Skeletal muscle satellite cell (primary cell): Measurements from ENCODE around the gene COMP.
"Not testable (repeated sequence)": the region's sequence is repeated elsewhere in the genome, so short reads cannot be mapped to it uniquely, and the experiment has no call there.

Experiments
- H3K27me3 ChIP-seq: 2 replicates; pipeline ENCODE4 v1.7.0; 2013; ENCODE audit warnings: low read length; ENCODE audit not compliant: control insufficient read depth, insufficient read depth
- H3K36me3 ChIP-seq: 2 replicates; pipeline ENCODE4 v1.7.0; 2013; ENCODE audit warnings: mild to moderate bottlenecking, control low read depth, low read length; ENCODE audit not compliant: insufficient read depth
- H3K4me1 ChIP-seq: 2 replicates; pipeline ENCODE4 v1.7.0; 2013; ENCODE audit warnings: low read length; ENCODE audit not compliant: control insufficient read depth, insufficient read depth
- H3K4me2 ChIP-seq: 2 replicates; pipeline ENCODE4 v1.7.0; 2013; ENCODE audit warnings: mild to moderate bottlenecking, low read length
- H3K4me3 ChIP-seq: 2 replicates; pipeline ENCODE4 v1.7.0; 2013; ENCODE audit warnings: low read length
- H3K9ac ChIP-seq: 2 replicates; pipeline ENCODE4 v1.7.0; 2013; ENCODE audit warnings: mild to moderate bottlenecking, low read depth, low read length, moderate library complexity
- H3K9me3 ChIP-seq: replicated peaks from 2 replicates; pipeline ENCODE4 v1.7.0; 2013; ENCODE audit warnings: mild to moderate bottlenecking, control low read depth, low read length

Gene COMP

DNA sequence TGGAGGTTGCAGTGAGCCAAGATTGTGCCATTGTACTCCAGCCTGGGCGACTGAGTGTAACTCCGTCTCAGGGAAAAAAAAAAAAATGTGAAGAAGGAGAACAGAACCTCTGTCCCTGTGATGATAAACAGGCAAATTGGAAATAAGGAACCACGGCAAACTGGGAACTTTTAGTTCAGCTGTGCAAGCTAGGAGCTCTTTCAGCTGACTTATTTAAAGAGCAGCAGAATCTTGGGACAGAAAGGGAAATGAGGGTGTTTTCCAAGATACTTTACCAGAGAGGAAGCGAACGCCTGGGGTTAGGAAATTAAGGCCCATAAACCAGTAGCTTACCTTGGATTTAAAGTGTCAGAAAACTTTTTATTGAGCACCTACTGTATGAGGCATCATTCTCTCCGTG lies 37.7 kb upstream of the COMP start:
- no peaks in the 10 kb centered on the region for H3K27me3 ChIP-seq
- H3K4me1 ChIP-seq = peaks cover 3% of the 10 kb centered on the region
- H3K36me3 ChIP-seq = peaks cover 3% of the 10 kb centered on the region
- H3K4me3 ChIP-seq = no peak overlapping the region
- H3K9ac ChIP-seq = no peak overlapping the region
- peaks cover 6% of the 10 kb centered on the region for H3K9me3 ChIP-seq
- H3K4me2 ChIP-seq = no peak overlapping the region

DNA sequence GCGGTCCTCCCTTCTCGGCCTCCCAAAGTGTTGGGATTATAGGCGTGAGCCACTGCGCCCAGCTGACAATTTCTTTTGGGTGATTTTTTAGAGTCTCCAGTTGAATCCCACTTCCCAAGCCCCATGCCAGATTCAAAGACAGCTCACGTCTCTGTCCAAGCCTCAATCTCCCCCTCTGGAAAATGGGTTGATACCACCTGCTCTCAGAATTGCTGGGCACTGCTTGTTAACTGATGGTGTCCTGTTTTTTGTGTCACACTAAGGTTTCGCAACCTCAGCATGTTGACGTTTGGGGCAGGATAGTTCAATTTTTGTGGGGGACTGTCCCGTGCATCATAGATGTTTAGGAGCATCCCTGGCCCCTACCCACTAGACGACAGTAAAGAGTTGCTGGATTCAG lies 26.5 kb upstream of the COMP start:
- Histone ChIP-seq H3K9me3 (no peaks in the 10 kb centered on the region), H3K4me1 (no peaks in the 10 kb centered on the region)

DNA sequence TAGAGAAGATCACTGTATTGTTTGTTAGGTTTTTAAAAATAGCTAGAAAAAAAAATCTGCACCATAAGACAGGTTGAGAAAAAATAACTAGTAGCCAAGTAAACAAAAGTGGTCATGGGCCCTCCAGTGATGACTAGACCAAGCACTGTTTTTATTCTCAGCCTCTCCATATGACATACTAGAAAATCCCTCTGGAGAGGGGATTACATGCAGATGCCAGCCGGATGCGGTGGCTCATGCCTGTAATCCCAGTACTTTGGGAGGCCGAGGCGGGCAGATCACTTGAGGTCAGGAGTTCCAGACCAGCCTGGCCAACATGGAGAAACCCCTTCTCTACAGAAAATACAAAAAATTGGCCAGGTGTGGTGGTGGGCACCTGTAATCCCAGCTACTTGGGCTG lies 25.5 kb upstream of the COMP start:
- H3K4me3 ChIP-seq, H3K36me3 ChIP-seq, H3K9me3 ChIP-seq, H3K27me3 ChIP-seq, H3K9ac ChIP-seq, H3K4me1 ChIP-seq, H3K4me2 ChIP-seq: not testable (repeated sequence)

More for the DNA sequence above, 26.5 kb upstream of the COMP start:
- peaks cover 13% of the 10 kb centered on the region for H3K27me3 ChIP-seq
- H3K4me3 ChIP-seq = no peak overlapping the region
- no peaks in the 10 kb centered on the region for H3K36me3 ChIP-seq
- no peak overlapping the region for H3K9ac ChIP-seq
- no peak overlapping the region for H3K4me2 ChIP-seq

DNA sequence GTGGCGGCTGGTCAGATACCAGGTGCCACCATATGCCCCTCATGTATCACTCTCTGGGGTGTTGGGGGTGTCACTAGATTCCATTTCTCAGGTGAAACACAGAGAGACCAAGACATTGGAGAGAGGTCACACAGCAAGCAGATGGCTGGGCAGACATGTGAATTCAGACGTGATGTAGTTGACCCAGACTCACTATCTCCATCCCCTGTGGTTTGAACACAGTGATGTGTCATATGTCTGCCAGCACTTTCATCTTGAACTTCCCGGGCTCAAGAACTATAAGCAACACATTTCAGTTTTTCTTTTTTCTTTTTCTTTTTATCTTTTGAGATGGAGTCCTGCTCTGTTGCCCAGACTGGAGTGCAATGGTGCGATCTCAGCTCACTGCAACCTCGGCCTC lies 24.6 kb upstream of the COMP start:
- H3K9ac ChIP-seq = no peak overlapping the region
- no peaks in the 10 kb centered on the region for H3K36me3 ChIP-seq
- H3K9me3 ChIP-seq = no peaks in the 10 kb centered on the region

DNA sequence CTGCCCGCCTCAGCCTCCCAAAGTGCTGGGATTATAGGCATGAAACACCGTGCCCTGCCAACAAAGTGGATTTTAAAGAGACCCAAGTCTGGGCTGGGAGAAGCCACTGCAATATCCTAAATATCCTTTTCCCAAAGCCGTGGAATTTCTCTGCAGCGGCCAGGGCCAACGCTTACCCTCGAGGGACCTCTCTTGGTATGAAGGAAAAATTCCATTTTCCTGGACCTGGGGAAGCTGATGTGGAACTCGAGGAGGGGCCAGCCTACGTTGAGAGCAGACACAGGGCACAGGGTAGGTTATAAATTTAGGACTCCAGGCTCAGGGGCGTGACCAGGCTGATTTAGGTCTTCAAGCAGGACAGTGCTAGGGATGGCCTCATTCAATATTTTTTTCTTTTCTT lies 23.0 kb upstream of the COMP start:
- H3K36me3 ChIP-seq = no peaks in the 10 kb centered on the region
- no peak overlapping the region for H3K4me3 ChIP-seq
- no peak overlapping the region for H3K9ac ChIP-seq
- peaks cover 7% of the 10 kb centered on the region for H3K4me1 ChIP-seq
- no peaks in the 10 kb centered on the region for H3K9me3 ChIP-seq
- H3K4me2 ChIP-seq = no peak overlapping the region
- H3K27me3 ChIP-seq = peaks cover 9% of the 10 kb centered on the region

More for the DNA sequence above, 24.6 kb upstream of the COMP start:
- Histone ChIP-seq H3K4me1 (no peaks in the 10 kb centered on the region), H3K27me3 (peaks cover 9% of the 10 kb centered on the region), H3K4me2 (no peak overlapping the region), H3K4me3 (no peak overlapping the region)

DNA sequence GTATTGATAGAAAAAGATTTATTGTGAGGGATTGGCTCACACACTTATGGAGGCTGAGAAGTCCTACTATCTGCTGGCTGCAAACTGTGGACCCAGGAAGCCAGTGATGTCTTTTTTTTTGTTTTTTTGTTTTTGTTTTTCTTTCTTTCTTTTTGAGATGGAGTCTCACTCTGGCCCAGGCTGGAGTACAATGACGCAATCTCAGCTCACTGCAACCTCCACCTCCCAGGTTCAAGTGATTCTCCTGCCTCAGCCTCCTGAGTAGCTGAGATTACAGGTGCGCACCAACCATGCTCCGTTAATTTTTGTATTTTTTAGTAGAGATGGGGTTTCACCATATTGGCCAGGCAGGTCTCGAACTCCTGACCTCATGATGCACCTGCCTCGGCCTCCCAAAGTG lies 20.5 kb upstream of the COMP start:
- H3K9me3 ChIP-seq, H3K4me1 ChIP-seq, H3K36me3 ChIP-seq, H3K4me2 ChIP-seq, H3K4me3 ChIP-seq, H3K27me3 ChIP-seq, H3K9ac ChIP-seq: not testable (repeated sequence)

DNA sequence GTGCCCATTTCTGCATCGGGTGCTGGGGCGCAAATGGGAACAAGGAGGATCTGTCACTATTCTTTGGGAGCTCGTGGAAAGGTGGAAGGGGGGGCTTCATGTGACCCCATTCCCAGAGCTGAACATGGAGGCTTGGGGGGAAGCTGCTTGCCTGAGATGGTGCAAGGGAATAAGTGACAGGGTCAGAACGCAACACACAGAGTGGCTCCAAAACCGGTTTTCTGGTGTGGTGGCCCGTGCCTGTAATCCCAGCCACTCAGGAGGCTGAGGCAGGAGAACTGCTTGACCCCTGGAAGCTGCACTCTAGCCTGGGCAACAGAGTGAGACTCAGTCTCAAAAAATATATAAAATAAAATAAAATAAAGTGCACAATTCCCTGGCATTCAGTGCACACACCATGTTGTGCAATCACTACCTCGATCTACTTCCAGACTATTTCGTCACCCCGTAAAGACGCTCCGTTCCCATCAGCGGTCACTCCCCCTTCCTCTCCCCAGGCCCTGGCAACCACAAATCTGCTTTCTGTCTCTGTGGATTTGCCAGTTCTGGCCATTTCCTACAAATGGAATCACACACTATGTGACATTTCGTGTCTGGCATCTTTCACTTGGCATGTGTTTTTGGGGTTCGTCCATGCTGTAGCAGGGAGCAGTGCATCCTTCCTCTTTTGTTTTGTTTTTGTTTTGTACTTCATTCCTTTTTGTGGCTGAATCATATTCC lies 18.2 kb upstream of the COMP start:
- Histone ChIP-seq H3K36me3 (no peaks in the 10 kb centered on the region), H3K27me3 (peaks cover 7% of the 10 kb centered on the region), H3K9me3 (no peaks in the 10 kb centered on the region), H3K9ac (no peak overlapping the region), H3K4me1 (peaks cover 8% of the 10 kb centered on the region), H3K4me2 (peak overlapping the region; percentile 48), H3K4me3 (no peak overlapping the region)

DNA sequence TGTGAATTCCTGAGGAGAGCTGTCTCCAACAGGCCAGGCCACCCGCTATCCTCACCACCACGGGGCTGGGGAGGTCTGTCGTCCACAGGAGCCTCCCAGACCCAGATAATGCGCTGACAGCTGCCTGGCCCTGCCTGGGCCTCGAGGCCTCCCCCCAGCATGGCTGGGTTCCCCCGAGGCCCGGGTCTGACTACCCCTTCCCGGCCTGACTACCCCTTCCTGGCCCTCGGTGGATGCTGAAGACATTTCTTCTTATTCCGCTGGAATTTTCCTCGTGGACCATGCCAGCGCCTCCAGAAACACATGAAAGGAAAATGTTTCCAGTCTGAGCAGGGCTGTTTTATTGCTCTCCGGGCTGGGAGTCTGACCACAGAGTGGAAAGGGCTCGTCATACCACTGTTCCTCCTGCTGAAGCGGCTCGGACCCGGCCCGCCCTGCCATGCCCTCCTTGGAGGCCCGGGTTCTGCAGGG lies 16.8 kb upstream of the COMP start:
- Histone ChIP-seq H3K4me2 (no peak overlapping the region), H3K27me3 (no peaks in the 10 kb centered on the region), H3K4me3 (no peak overlapping the region), H3K9ac (no peak overlapping the region), H3K4me1 (peaks cover 8% of the 10 kb centered on the region), H3K36me3 (no peaks in the 10 kb centered on the region), H3K9me3 (no peaks in the 10 kb centered on the region)

DNA sequence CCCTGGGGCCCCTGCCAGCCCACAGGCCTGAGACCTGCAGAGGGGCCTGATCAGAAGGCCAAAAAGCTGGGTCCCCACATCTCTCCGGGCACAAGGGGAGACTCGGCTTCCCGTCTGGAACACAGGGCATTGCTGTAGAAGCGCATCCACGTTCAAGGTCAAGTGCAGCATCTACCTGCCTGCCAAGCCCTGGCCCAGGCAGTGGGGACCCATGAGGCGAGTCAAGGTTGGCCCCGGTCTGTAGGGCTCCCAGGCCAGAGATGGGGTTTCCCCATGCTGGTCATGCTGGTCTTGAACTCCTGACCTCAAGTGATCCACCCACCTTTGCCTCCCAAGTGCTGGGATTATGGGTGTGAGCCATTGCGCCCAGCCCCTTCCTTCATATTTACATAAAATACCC lies 13.5 kb upstream of the COMP start:
- Histone ChIP-seq H3K27me3 (peaks cover 26% of the 10 kb centered on the region), H3K4me1 (peaks cover 6% of the 10 kb centered on the region), H3K9me3 (no peaks in the 10 kb centered on the region), H3K4me3 (no peak overlapping the region), H3K9ac (no peak overlapping the region), H3K4me2 (no peak overlapping the region), H3K36me3 (no peaks in the 10 kb centered on the region)

DNA sequence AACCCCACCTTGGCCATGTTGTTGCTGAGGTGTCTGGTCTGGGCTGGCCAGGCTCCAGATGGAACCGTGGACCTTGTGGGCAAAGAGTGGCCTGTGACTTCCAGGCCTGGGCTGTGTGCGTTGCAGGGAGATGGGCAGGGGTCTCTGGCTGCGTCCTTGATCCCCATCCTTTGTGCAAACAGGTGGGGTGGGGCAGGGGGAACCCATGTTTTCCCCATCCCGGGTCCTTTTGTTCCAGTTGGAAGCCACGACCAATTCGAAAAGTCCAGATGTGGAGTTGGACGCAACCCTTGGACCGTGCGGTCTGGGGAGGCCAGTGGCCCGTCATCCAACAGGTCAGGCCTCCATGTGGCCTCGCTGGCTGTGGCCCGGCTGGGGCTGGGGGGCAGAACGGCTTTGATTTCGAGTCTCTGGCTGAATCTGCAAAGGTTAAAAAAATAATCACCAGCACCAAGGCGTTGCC lies 13.1 kb upstream of the COMP start:
- Histone ChIP-seq H3K4me2 (no peak overlapping the region), H3K4me1 (peaks cover 2% of the 10 kb centered on the region), H3K27me3 (peaks cover 30% of the 10 kb centered on the region), H3K36me3 (no peaks in the 10 kb centered on the region), H3K9me3 (no peaks in the 10 kb centered on the region), H3K4me3 (no peak overlapping the region), H3K9ac (no peak overlapping the region)

DNA sequence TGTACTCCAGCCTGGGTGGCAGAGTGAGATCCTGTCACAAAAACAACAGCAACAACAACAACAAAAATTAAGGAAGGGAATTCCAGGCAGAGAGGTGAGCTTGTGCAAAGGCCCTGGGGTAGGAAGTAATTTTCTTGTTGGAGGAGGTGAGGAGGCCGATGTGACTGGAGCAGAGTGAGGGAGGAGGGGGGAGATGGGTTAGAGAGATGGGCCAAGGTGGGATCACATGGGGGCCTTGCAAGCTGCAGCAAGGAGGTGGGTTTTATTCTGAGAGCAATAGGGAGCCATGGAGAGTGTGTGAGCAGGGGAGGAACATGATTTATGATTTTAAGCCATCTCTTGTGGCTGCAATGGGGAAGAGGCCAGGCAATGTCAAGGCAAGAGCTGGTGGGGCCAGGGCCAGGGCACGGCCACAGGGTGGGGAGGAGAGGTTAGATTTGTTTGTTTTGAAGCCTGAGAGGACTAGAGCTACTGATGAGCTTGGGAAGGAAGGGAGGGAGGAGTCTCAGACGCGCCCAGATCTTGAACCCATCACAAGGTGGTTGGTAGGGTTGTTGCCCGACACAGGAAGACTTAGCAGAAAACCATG lies 12.5 kb upstream of the COMP start:
- Histone ChIP-seq H3K9ac (no peak overlapping the region), H3K4me3 (no peak overlapping the region), H3K27me3 (peaks cover 34% of the 10 kb centered on the region), H3K9me3 (no peaks in the 10 kb centered on the region), H3K4me1 (no peaks in the 10 kb centered on the region), H3K4me2 (no peak overlapping the region), H3K36me3 (no peaks in the 10 kb centered on the region)

DNA sequence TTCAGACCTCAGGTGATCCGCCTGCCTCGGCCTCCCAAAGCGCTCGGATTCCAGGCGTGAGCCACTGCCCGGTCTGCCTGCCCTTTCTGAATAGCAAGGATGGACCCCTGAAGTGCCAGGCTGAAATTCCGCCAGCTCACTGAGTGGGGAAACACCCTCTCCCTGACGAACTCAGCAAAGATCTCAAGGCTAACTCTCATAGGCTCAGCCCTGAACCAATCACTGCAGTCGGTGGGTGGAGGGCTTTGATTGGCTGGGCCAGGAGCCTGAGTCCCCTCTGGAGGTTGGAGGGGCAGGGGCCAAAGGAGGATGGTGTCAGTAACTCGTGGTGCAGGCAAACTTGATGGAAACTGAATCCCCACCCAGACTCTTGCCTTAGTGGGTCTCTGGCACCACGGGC lies 11.2 kb upstream of the COMP start:
- no peaks in the 10 kb centered on the region for H3K9me3 ChIP-seq
- H3K4me1 ChIP-seq = no peaks in the 10 kb centered on the region
- H3K27me3 ChIP-seq = peaks cover 40% of the 10 kb centered on the region
- no peak overlapping the region for H3K9ac ChIP-seq
- no peak overlapping the region for H3K4me2 ChIP-seq
- no peaks in the 10 kb centered on the region for H3K36me3 ChIP-seq
- no peak overlapping the region for H3K4me3 ChIP-seq
